OCI-LY1 (cell line): ENCODE measurements around the gene CSF3R.

Source experiments
- H2AFZ ChIP-seq: fragments of 200-600 bp; sonication (generic), shearing (Covaris generic); 2 replicates; pipeline ENCODE4 v1.6.0; 2014; ENCODE audit warnings: antibody characterized with exemption, mild to moderate bottlenecking, low read length
- H3F3A ChIP-seq: fragments of 200-600 bp; sonication (generic), shearing (Covaris generic); 2 replicates; pipeline ENCODE4 v1.6.0; 2014; ENCODE audit warnings: mild to moderate bottlenecking, antibody characterized with exemption, low read length, moderate library complexity; ENCODE audit not compliant: insufficient read depth
- H3K27ac ChIP-seq: fragments of 200-600 bp; sonication (generic); 2 replicates; pipeline ENCODE4 v1.5.1; 2014; ENCODE audit warnings: low read length, mixed run types, mild to moderate bottlenecking, low read depth; ENCODE audit not compliant: poor library complexity, severe bottlenecking
- H3K27me3 ChIP-seq: fragments of 200-600 bp; sonication (generic); 2 replicates; pipeline ENCODE4 v1.6.0; 2014; ENCODE audit warnings: antibody characterized with exemption, mild to moderate bottlenecking, low read length, moderate library complexity; ENCODE audit not compliant: insufficient read depth
- H3K36me3 ChIP-seq: fragments of 200-600 bp; sonication (generic); 2 replicates; pipeline ENCODE4 v1.6.1; 2014; ENCODE audit warnings: mild to moderate bottlenecking, antibody characterized with exemption, low read length, moderate library complexity, mixed read lengths; ENCODE audit not compliant: insufficient read depth
- H3K4me1 ChIP-seq: fragments of 200-600 bp; sonication (generic); 2 replicates; pipeline ENCODE4 v1.5.1; 2014; ENCODE audit warnings: mild to moderate bottlenecking, low read length, moderate library complexity; ENCODE audit not compliant: insufficient read depth, severe bottlenecking
- H3K4me2 ChIP-seq: fragments of 200-600 bp; sonication (generic), shearing (Covaris generic); 2 replicates; pipeline ENCODE4 v1.6.1; 2014; ENCODE audit warnings: low read length
- H3K4me3 ChIP-seq: fragments of 200-600 bp; sonication (generic); 2 replicates; pipeline ENCODE4 v1.5.1; 2014; ENCODE audit warnings: low read length, low read depth, mild to moderate bottlenecking, mixed read lengths; ENCODE audit not compliant: poor library complexity, severe bottlenecking
- H3K79me2 ChIP-seq: fragments of 200-600 bp; shearing (Covaris generic); 2 replicates; pipeline ENCODE4 v1.6.1; 2016; ENCODE audit warnings: mixed run types, low read length, mixed read lengths; ENCODE audit not compliant: insufficient read depth
- H3K9ac ChIP-seq: fragments of 200-600 bp; sonication (generic), shearing (Covaris generic); 2 replicates; pipeline ENCODE4 v1.6.1; 2014; ENCODE audit warnings: mild to moderate bottlenecking, low read length, mixed read lengths
- H3K9me2 ChIP-seq: fragments of 200-600 bp; sonication (generic), shearing (Covaris generic); 2 replicates; pipeline ENCODE4 v1.6.1; 2014; ENCODE audit warnings: low read depth, mild to moderate bottlenecking, low read length, mixed read lengths
- H3K9me3 ChIP-seq: fragments of 200-600 bp; shearing (Covaris generic); 2 replicates; pipeline ENCODE4 v1.6.1; 2014; ENCODE audit warnings: low read length, mixed read lengths
- H4K20me1 ChIP-seq: fragments of 200-600 bp; sonication (generic), shearing (Covaris generic); 2 replicates; pipeline ENCODE4 v1.6.0; 2016; ENCODE audit warnings: mild to moderate bottlenecking, low read length; ENCODE audit not compliant: insufficient read depth
- CTCF ChIP-seq: fragments of 200-600 bp; sonication (generic), shearing (Covaris generic); IDR thresholded peaks from 2 replicates; pipeline ENCODE4 v1.5.1; 2017; ENCODE audit warnings: mild to moderate bottlenecking, antibody characterized with exemption, low read length, moderate library complexity, mixed read lengths
- EZH2 ChIP-seq: fragments of 200-600 bp; sonication (generic), shearing (Covaris generic); IDR thresholded peaks from 2 replicates; pipeline ENCODE4 v1.8.0; 2017; ENCODE audit warnings: borderline replicate concordance, mixed run types, mild to moderate bottlenecking, antibody characterized with exemption, low read length, moderate library complexity, mixed read lengths

The CSF3R gene

DNA sequence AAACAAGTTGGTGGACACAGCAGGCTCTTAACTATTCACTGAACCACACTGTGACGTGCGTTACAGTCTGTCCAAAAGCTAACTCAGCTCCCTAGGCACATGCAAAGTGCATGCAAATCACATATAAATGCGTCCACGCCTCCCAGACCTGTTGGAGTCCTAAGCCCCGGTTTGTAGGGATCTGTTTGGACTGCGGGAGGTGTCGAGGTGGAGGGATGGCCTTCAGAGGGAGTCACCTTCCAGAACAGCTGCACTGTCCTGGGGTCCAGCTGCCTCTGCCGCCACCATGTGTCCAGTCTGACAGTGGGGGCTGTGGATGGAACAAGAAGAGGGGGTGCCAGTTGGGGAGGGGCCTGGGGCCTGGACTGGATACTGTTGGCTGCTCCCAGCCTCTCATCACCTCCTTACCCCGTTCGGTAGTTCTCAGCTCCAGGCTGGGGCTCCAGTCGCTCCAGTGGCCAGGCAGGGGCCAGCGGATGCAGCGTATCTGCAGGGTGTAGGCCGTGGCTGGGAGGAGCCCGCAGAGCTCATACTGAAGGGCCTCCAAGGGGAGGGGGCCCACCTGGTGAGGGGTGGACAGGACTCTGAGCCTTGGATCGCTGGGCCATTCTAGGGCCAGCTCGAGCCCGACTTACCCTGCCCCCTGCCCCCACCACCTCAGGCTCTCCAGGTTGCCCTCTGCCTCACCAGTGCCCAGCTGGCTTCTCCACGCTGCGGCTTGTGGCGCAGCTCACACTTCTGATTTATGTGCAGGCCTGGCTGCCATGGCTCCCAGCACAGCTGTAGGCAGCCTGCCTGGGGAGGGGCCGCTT is 10.7 kb downstream of the CSF3R start:
- Histone ChIP-seq H3K27me3 (no peaks in the 10 kb centered on the region), H3K9me2 (no peaks in the 10 kb centered on the region), H3K4me3 (no peak overlapping the region), H2AFZ (no peak overlapping the region), H3F3A (no peaks in the 10 kb centered on the region), H4K20me1 (no peaks in the 10 kb centered on the region), H3K9me3 (no peaks in the 10 kb centered on the region), H3K36me3 (no peaks in the 10 kb centered on the region), H3K27ac (no peak overlapping the region), H3K4me2 (no peak overlapping the region), H3K79me2 (no peaks in the 10 kb centered on the region), H3K9ac (no peak overlapping the region), H3K4me1 (no peaks in the 10 kb centered on the region)
- TF ChIP-seq EZH2 (no peak), CTCF (no peak)

GRCh38 chr1:36469163-36469562 is 13.6 kb downstream of the CSF3R start:
- Histone ChIP-seq H3K9ac (no peak overlapping the region), H2AFZ (no peak overlapping the region), H3K36me3 (no peaks in the 10 kb centered on the region)

GRCh38 chr1:36467700-36468455 is 14.8 kb downstream of the CSF3R start:
- no peaks in the 10 kb centered on the region for H3K79me2 ChIP-seq
- no peak overlapping the region for H3K27ac ChIP-seq
- H3K9me3 ChIP-seq = peaks cover 4% of the 10 kb centered on the region; the same call in 1 of the 2 replicates
- H3K9me2 ChIP-seq = no peaks in the 10 kb centered on the region
- H3K36me3 ChIP-seq = no peaks in the 10 kb centered on the region
- H4K20me1 ChIP-seq = no peaks in the 10 kb centered on the region
- TF ChIP-seq EZH2 (no peak), CTCF (no peak)
- H3K4me3 ChIP-seq = no peak overlapping the region
- no peaks in the 10 kb centered on the region for H3F3A ChIP-seq
- H3K9ac ChIP-seq = no peak overlapping the region
- H3K4me2 ChIP-seq = no peak overlapping the region
- peaks cover 15% of the 10 kb centered on the region for H3K4me1 ChIP-seq
- H3K27me3 ChIP-seq = no peaks in the 10 kb centered on the region
- no peak overlapping the region for H2AFZ ChIP-seq

More at GRCh38 chr1:36469163-36469562, 13.6 kb downstream of the CSF3R start:
- Histone ChIP-seq H3K4me2 (no peak overlapping the region), H3F3A (no peaks in the 10 kb centered on the region), H4K20me1 (no peaks in the 10 kb centered on the region), H3K9me3 (peaks cover 4% of the 10 kb centered on the region; the same call in 1 of the 2 replicates), H3K27ac (no peak overlapping the region), H3K9me2 (no peaks in the 10 kb centered on the region), H3K4me1 (peaks cover 9% of the 10 kb centered on the region), H3K79me2 (no peaks in the 10 kb centered on the region), H3K4me3 (no peak overlapping the region), H3K27me3 (no peaks in the 10 kb centered on the region)
- TF ChIP-seq CTCF = no peak
- TF ChIP-seq EZH2 = no peak
